Right lung (tissue), 5 donors: ENCODE data around the gene GPR55. TPM values are rescaled to one million over a fixed set of nuclear protein-coding genes. Genes with fewer than 3 reads are reported as not detected.
A peak's percentile ranks its signal among the peaks of the same experiment; 100 is the strongest.

ENCODE experiments used
- DNase-seq, 2 donors: peaks; one replicate each; pipeline ENCODE4 v3.0.0-alpha.2; 2013
- polyA plus RNA-seq, 5 donors: library from polyadenylated mRNA; unstranded; fragments of 120-200 nt; gene quantifications; one replicate each; pipeline versions ENCODE4 v1.2.1 to v1.2.3, GENCODE V29; 2013; ENCODE audit warnings: inconsistent platforms in 1 of 5, low replicate concordance in 1 of 5; ENCODE audit not compliant: insufficient read length in 5 of 5, insufficient read depth in 1 of 5

Gene GPR55
- polyA plus RNA-seq, 5 donors = 0.10 to 0.21 (median 0.17) TPM

- no peak for DNase-seq
Observed at GRCh38 chr2:230901006-230901405, 24.0 kb downstream of the GPR55 start.

DNA sequence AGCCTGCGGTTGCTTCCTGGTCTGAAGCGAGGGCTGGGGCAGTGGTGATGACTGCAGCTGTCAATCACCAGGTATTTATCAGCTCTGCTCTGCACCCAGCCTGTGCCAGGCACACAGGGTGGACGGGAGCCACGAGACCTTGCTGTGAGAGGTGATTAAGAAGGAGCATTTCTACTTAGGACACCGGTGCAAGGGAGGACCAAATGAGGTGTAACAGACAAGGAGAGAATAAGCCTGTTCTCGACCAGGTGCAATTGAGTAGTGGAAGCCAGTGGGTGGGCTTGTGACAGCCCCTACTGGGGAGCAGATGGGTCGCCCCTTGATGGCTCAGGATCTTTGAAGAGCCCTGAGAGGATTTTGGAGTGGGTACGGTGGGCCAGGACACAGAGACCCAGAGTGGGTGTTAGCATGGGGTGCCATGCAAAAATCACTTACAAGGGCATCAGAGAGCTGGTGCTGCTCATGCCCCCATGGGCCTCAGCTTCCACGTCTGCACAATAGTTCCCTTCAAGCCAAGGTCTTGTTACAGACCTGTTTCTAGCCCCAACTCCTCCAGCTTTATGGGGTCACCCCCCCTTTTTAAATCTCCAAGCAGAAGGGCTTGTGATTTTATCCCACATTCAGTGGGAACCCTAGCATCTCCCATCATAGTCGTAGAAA is 24.6 kb downstream of the GPR55 start:
- DNase-seq = no peak

- DNase-seq = no peak
Observed at GRCh38 chr2:230899786-230900185, 25.3 kb downstream of the GPR55 start.

DNA sequence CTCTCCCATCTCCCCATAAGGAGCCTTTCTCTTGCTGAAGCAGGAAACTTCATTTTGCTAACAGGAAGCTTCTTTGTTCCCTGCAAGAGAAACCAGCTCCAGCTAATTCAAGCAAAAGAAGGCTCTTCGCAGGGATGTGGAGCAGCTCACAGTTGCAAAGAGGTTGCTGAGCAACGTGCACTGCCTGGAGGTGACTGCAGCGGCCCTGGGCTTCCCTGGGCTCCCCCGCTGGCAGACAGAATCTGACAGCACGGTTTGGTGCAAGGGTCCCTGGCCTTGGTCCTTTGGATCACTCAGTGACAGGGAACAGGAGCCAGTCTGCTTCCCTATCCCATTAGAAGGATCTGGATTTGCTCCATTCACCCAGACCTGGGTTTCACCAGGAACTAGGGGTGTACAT is 25.8 kb downstream of the GPR55 start:
- no peak for DNase-seq

GRCh38 chr2:230898713-230899091 is 26.3 kb downstream of the GPR55 start:
- no peak for DNase-seq

GRCh38 chr2:230898016-230898712 is 26.9 kb downstream of the GPR55 start:
- DNase-seq = no peak

DNA sequence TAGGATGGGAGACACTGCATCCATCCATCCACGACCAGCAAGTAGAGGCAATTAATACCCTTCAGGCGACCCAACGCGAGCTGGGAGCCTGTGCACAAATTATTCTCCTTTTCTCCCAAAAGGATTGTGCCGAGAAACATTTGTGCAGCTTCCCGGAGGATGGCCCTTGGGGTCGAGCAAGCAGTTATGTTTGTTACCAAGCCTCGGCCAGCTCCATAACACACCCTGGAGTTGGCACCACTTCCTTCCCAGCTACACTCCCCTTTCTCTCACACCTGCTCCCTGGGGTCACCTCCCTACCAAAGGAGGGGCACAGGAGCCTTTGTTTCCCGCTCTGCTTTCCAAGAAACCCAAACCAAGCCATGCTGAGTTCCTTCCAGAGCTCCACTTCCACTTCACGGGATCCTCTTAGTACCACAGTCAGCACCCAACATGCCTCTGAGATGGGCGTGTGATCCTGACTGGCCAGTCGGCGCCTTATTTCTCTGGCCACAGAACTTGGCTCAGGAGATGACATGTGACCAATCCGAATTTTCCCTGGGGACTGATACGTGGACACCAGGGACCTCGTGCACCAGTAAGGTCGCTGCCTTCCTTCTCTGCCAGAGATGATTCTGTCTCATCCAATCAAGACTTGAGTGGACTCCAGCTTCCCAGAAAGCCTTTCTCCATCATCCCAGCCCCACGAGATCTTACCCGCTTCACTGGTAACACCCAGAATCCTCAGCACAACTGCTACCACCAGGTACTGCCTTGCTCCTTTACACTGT is 28.5 kb downstream of the GPR55 start:
- no peak for DNase-seq

DNA sequence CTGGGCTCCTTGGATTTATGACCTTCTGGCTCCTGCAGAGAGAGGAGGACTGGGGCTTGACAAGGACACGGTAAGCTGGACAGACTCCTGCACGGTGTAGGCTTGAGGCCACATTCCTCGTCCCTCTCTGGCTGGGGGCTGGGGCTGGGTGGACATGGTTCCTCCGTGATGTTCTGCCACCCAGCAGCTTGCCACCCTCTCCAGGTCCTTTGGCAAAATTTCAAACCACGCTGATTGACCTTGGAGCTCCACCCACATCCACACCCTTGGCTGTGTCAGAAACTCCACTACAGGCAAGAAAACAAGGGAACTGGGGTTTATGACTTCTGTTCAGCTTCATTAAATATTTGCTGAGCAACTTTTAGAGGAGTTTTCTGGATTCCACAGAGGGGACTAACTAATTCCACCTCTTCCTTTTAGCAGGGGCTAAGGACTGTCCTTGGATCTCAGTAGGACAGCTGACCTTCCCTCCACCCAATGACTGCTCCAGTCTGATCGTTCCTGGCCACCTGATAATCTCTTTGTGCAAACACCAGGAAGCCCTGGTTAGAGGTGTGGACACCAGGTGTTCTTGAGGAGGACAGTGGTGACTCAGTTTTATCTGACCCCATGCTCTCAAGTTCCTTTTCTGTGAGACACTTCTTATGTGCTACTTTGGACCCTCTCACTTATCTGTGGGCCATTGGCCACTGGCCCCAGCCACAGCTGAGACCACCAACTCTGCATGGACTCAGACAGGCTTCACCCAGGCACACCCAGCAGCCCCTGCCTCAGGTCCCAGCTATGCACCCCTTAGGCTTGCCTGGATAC is 29.3 kb downstream of the GPR55 start:
- DNase-seq = no peak

DNA sequence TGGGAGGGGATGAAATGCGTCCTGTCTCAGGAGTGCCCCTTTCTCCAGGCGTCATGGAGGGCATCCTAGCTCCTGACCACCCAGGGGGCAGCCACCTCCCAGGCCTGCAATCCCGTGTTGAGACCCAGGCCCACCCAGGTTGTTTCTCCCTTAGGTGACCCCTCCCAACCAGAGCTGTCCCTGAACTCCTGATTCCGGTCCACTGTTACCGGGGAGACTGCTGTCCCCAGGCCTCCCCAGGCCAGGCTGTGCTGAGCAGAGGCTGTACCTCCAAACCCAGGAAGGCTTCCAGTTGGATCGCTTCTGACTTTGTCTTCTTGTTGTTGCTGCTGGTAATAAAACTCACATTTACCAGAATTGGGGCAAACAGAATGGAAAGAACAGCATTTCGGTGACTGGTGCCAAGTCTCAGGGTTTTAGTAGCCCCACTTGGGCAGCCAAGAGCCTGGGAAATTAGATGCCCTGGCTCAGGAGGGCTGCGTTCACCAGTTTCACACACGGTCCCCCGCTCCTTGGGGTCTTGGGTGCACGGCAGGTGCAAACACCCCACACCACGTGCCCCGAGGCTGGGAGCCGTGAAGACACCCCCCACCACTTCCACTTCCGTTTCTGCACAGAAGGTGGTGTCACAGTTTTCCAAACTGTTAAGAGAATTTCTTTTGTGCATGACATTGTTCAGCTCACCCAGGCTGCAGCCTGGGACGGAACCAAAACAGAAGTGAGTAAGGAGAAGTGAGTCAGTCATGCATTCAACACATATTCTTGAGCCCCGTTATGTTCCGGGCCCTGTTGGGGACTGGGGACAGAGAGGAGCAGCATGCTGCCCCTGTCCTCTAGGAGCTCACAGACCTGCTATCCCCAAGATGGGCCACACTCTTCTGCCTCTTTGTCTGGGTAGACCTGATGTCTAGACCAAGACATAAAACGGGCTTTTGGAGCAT is 30.9 kb downstream of the GPR55 start:
- DNase-seq = no peak

GRCh38 chr2:230893338-230893737 is 31.7 kb downstream of the GPR55 start:
- DNase-seq = no peak

GRCh38 chr2:230891509-230891908 is 33.5 kb downstream of the GPR55 start:
- no peak for DNase-seq

GRCh38 chr2:230891064-230891463 is 34.0 kb downstream of the GPR55 start:
- no peak for DNase-seq

GRCh38 chr2:230890646-230891045 is 34.4 kb downstream of the GPR55 start:
- DNase-seq = no peak

- no peak for DNase-seq
Observed at GRCh38 chr2:230889911-230890601, 35.0 kb downstream of the GPR55 start.

DNA sequence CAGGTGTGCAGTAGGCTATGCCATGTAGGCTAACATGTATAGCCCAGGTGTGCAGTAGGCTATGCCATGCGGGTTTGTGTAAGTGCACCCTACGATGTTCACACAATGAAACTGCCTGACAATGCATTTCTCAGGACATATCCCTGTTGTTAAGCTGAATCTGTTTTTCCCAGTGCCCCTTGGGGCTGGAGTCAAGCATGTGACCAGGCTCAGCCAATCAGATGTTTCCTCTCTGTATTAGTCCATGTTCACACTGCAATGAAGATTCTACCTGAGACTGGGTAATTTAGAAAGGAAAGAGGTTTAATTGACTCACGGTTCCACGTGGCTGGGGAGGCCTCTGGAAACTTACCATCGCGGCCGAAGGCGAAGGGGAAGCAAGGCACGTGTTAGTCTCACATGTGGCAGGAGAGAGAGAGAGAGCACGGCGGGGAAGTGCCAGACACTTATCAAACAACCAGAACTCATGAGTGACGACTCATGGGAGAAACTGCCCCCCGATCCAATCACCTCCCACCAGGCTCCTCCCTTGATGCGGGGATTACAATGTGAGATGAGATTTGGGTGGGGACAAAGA is 36.1 kb downstream of the GPR55 start:
- no peak for DNase-seq

DNA sequence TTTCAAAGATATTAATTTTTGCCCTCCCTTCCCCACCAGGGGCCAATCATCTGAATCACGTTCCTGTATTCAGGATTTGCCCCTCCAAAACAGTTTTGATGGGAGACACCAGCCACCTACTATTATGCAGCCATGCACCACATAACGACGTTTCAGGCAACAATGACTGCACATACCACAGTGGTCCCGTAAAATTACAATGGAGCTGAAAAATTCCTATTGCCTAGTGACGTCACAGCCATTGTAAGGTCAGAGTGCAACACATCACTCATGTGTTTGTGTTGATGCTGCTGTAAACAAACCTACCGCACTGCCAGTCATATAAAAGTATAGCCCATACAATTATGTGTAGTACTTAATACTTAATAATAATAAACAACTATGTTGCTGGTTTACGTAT is 37.7 kb downstream of the GPR55 start:
- no peak for DNase-seq

DNA sequence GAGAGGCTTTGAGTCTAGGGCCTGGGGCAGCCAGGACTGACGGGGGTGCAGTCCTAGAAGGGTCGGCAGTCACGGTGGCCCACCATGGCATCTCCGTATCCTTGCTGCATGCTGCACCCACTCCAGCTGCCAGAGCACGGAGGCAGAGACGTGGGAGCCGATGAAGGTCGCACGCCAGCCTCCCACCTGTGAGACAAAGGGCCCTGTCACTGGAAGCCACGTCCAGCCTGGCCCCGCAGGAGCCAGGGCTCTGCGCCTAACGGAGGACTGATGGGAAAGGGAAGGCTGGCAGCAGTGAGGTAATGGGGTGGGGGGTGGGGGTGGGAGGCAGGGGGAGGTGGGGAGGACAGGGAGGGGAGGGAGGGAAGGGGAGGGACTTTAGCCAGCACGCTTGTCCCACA is 38.4 kb downstream of the GPR55 start:
- no peak for DNase-seq

DNA sequence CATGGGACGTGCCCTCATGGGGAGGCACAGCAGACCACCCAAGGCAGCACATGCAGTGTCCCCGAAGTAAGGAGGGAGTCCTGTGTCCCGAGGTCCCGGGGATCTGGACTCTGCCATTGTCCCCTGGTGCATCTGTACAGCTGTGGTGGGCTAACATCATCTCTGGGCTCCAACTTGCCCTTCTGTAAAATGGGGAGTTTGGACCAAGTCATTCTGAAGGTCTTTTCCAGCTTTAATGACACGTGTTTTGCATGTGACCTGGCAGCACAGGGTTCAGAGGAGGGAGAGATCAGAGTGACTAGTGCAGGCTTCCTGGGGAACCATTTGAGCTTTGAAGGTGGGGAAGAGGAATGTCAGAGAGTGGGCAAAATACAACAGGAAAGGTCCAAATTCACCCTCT is 38.8 kb downstream of the GPR55 start:
- no peak for DNase-seq

GRCh38 chr2:230885463-230886130 is 39.4 kb downstream of the GPR55 start:
- DNase-seq = peak; percentile 38 to 56
